HG02763 (cell line): ENCODE data around the gene CD177.
"Not testable (repeated sequence)": the region's sequence is repeated elsewhere in the genome, so short reads cannot be mapped to it uniquely, and the experiment has no call there.

Source experiments
- ATAC-seq: cut with Tn5 transposase; IDR thresholded peaks from one replicate; pipeline ENCODE4 v1.9.1; 2021; ENCODE audit warnings: mild to moderate bottlenecking, moderate library complexity; ENCODE audit not compliant: unreplicated experiment

CD177 gene

GRCh38 chr19:43332058-43332922 lies 21.2 kb upstream of the CD177 start:
- ATAC-seq = no peak

DNA sequence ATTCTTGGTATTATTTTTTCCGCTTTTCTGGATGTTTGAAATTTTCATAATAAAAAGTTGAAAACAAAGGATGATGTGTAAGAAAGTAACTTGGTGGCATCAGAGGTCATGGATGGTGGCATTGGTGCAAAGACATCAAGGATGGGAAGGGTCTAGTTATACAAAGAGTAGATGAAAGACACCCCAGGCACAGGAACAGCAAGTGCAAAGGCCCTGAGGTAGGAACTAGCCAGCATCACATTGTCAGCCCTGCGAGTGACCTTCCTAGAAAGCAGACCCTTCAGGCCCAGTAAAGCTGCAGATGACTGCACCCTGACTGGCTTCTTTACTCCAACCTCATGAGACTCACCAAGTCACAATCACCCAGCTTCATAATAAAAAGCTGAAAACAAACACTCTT lies 17.0 kb upstream of the CD177 start:
- not testable (repeated sequence) for ATAC-seq

DNA sequence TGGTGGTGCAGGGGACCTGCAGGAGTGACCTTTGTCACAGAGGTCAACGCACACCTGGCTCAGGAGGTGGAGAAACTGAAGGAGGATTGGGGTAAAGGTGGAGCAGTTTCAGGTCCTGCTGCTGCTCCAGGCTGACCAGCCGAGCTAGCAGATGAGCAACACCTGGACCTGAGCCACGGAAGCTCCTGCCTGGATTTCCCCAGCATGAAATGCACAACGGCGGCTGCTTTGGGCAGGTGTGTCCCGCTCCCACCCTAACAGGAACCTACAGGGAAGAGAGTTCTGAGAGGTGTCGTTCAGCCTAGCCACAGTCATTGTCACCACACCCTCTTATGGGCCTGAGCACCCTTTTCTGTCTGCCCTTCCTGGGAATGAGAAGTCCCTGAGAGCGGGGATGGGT lies 15.7 kb upstream of the CD177 start:
- ATAC-seq = no peak

GRCh38 chr19:43338530-43338929 lies 15.0 kb upstream of the CD177 start:
- ATAC-seq = no peak

GRCh38 chr19:43339243-43339930 lies 14.1 kb upstream of the CD177 start:
- ATAC-seq = not testable (repeated sequence)

DNA sequence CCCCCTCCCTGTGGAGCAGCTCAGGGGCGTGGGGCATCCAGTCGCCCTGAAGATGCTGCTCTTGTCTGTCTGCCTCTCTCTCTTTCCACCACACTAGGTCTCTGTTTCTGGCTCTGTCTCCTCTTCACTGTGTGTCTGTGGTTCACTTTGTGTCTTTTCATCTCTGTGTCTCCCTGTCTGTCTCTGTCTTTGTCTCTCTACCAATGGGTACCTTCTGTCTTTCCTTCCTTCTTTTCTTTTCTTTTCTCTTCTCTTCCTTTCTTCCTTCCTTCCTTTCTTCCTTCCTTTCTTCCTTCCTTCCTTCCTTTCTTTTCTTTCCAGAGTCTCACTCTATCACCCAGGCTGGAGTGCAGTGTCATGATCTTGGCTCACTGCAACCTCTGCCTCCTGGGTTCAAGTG lies 13.4 kb upstream of the CD177 start:
- not testable (repeated sequence) for ATAC-seq

- ATAC-seq = not testable (repeated sequence)
These were observed 12.4 kb upstream of the CD177 start for GRCh38 chr19:43341098-43341497.

DNA sequence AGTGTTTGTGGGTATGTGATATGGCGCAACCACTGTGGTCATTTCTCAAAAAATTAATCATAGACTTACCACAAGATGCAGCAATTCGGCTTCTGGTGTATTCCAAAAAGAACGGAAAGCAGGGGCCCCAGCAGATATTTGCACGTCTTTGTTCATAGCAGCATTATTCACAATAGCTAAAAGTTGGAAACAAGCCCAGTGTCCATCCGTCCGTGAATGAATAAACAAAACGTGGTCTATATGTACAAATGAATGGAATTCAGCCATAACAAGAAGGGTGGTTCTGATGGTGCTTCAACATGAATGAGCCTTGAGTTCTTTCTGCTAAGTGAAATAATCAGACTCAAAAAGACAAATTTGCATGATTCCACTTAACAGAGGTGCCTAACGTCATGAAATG lies 11.4 kb upstream of the CD177 start:
- not testable (repeated sequence) for ATAC-seq

- ATAC-seq = not testable (repeated sequence)
These were observed 9.1 kb upstream of the CD177 start for GRCh38 chr19:43344347-43344925.

DNA sequence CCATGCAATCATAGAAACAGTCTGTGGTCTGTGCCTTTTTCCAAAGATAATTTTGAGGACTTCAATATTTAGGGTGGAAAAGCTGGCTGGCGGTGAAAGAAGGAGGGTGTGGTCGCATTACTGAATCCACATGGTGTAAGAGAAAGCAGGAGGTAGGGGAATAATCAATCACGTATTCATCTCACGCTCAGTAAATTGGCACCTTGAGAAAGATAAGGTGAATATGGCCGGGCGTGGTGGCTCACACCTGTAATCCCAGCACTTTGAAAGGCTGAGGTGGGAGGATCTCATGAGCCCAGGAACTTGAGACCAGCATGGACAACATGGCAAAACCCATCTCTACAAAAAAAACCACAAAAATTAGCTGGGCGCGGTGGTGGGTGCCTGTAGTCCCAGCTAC lies 3.7 kb upstream of the CD177 start:
- not testable (repeated sequence) for ATAC-seq

DNA sequence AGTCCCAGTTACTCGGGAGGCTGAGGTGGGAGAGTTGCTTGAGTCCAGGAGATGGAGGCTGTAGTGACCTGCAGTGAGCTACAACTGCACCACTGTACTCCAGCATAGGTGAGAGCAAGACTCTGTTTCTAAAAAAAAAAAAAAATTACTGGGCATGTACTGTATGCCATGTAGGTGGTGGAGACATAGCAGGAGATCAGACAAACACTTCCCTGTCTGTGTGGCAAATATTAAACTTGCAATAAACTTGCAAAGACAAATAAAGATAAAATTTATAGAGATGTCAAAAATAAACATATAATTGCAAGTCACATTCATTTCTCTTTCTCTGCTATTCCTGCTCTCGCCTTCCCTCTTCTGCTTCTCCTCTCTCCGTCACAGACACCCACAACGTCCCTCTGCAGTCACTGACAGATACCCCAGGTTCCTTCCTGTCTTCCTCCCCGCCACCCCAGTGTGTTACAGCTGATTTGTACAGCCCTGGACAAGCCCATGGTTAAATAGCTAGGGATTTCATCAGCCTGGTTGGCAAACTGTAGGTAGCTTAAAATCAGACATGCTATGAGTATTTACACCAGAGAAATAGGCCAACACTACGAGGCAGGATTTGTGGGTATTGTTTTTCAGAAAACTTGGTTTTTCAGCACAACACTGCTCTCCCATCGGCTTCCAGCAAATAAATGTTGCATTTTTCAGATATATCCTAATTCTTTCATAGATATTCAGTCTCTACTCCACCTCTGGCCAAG lies 1.3 kb upstream of the CD177 start:
- no peak for ATAC-seq

DNA sequence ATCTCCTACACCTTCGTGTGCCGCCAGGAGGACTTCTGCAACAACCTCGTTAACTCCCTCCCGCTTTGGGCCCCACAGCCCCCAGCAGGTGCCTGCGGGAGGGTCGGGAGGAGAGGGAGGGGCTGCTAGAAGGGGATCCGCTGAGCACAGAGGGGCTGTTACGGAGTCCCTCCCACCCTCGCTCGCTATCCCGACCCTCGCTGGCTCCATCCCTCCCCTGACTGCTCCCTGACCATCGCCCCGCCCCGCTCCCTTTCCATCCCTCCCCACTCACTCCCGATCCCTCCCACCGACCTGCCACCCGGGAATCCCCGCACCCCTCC lies 780 bp downstream of the CD177 start:
- no peak for ATAC-seq

DNA sequence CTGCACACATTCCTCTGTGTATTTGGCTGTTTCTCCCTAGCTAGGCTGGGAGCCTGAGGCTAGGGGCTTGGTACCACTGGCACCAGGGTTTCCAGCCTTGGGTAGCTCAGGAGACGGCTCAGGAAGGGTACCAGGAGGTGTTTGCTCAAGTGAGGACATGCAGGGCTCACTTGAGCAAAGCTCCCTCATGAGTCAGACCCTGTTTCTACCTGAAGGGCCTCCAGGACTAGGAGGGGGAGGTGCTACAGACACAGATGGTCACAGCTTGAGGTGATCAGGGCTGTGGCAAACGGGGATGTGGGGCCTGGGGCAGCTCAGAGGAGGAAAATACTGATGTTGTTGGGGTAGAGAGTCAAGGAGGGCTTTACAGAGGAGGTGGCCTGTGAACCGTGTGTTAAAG lies 3.3 kb downstream of the CD177 start:
- not testable (repeated sequence) for ATAC-seq

DNA sequence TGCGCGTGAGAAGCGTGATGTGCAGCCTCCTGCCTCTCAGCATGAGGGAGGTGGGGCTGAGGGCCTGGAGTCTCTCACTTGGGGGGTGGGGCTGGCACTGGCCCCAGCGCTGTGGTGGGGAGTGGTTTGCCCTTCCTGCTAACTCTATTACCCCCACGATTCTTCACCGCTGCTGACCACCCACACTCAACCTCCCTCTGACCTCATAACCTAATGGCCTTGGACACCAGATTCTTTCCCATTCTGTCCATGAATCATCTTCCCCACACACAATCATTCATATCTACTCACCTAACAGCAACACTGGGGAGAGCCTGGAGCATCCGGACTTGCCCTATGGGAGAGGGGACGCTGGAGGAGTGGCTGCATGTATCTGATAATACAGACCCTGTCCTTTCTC lies 8.7 kb downstream of the CD177 start:
- ATAC-seq = no peak

DNA sequence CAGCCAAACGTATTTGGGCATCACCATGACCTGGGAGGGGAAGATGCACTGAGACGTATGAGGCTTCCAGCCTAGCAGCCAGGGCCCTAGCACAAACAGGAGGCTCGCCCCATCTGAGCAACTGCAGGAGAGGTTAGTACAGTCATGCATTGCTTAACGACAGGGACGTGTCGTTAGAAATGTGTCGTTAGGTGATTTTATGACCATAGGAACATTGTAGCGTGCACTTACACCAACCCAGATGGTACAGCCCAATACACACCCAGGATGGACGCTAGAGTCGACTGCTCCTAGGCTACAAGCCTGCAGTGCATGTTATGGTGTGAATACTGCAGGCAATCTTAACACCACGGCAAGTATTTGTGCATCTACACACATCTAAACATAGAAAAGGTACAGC lies 9.3 kb downstream of the CD177 start:
- no peak for ATAC-seq

- not testable (repeated sequence) for ATAC-seq
These were observed 12.2 kb downstream of the CD177 start for GRCh38 chr19:43365677-43366076.

GRCh38 chr19:43367822-43368221 lies 14.3 kb downstream of the CD177 start:
- ATAC-seq = no peak

DNA sequence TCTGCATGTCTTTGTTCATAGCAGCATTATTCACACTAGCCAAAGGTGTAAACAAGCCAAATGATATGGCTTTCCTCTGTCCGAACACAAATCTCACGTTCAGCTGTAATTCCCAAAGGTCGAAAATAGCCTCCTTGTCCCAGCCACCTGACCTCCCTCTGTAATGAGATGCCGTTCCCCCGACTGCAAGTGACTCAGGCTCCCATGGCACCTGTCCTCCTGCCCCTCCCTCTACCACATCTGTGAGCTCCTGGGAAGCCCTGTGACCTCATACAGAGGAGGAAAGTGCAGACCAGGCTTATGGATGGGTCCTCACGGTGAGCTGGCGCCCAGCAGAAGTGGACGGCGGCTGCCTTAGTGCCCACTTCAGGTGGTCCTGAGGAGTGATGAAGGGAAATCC lies 15.4 kb downstream of the CD177 start:
- ATAC-seq = not testable (repeated sequence)

- ATAC-seq = no peak
These were observed 18.4 kb downstream of the CD177 start for GRCh38 chr19:43371909-43372308.

GRCh38 chr19:43372462-43372861 lies 19.0 kb downstream of the CD177 start:
- no peak for ATAC-seq

DNA sequence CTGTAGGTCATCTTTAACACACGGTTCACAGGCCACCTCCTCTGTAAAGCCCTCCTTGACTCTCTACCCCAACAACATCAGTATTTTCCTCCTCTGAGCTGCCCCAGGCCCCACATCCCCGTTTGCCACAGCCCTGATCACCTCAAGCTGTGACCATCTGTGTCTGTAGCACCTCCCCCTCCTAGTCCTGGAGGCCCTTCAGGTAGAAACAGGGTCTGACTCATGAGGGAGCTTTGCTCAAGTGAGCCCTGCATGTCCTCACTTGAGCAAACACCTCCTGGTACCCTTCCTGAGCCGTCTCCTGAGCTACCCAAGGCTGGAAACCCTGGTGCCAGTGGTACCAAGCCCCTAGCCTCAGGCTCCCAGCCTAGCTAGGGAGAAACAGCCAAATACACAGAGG lies 24.1 kb downstream of the CD177 start:
- ATAC-seq = not testable (repeated sequence)
